Endothelial cell of hepatic sinusoid (primary cell): ENCODE results near the gene PDCD1LG2.
"Not testable (repeated sequence)": the region's sequence is repeated elsewhere in the genome, so short reads cannot be mapped to it uniquely, and the experiment has no call there.

Source experiments
- in situ Hi-C: cut with HindIII; loops from 2 replicates; pipeline ENCODE4 v1.10.0; 2017; ENCODE audit warnings: low sequenced_read_pairs

The PDCD1LG2 gene

GRCh38 chr9:5562806-5563416, 52.6 kb downstream of the PDCD1LG2 start:
- in situ Hi-C loops: no loop called here

GRCh38 chr9:5563417-5563815, 53.1 kb downstream of the PDCD1LG2 start:
- in situ Hi-C loops: no loop called here

- in situ Hi-C loops: no loop called here
Observed at GRCh38 chr9:5563886-5564285, 53.6 kb downstream of the PDCD1LG2 start.

GRCh38 chr9:5566054-5566618, 55.8 kb downstream of the PDCD1LG2 start:
- in situ Hi-C loops: loop anchor here (5.0 kb wide), 1 partner anchor 56 kb away; no protein-coding TSS in a partner anchor

- in situ Hi-C loops: loop anchor here (5.0 kb wide), 1 partner anchor 53 kb away; no protein-coding TSS in a partner anchor
Observed at GRCh38 chr9:5568868-5569267, 58.5 kb downstream of the PDCD1LG2 start.

- in situ Hi-C loops: loop anchor here (5.0 kb wide), 1 partner anchor 53 kb away; no protein-coding TSS in a partner anchor
Observed at GRCh38 chr9:5569409-5569808, 59.1 kb downstream of the PDCD1LG2 start.

- in situ Hi-C loops: loop anchor here (5.0 kb wide), 1 partner anchor 52 kb away; no protein-coding TSS in a partner anchor
Observed at GRCh38 chr9:5569891-5570290, 59.6 kb downstream of the PDCD1LG2 start.

- in situ Hi-C loops: no loop called here
Observed at GRCh38 chr9:5571629-5572232, 61.4 kb downstream of the PDCD1LG2 start.

- in situ Hi-C loops: no loop called here
Observed at GRCh38 chr9:5574097-5574496, 63.8 kb downstream of the PDCD1LG2 start.

- in situ Hi-C loops: no loop called here
Observed at GRCh38 chr9:5575000-5575399, 64.7 kb downstream of the PDCD1LG2 start.

GRCh38 chr9:5577225-5577624, 66.9 kb downstream of the PDCD1LG2 start:
- in situ Hi-C loops: no loop called here

GRCh38 chr9:5578018-5578697, 67.8 kb downstream of the PDCD1LG2 start:
- in situ Hi-C loops: no loop called here

- in situ Hi-C loops: no loop called here
Observed at GRCh38 chr9:5578698-5579085, 68.4 kb downstream of the PDCD1LG2 start.

GRCh38 chr9:5579881-5580280, 69.5 kb downstream of the PDCD1LG2 start:
- in situ Hi-C loops: no loop called here

- in situ Hi-C loops: no loop called here
Observed at GRCh38 chr9:5580650-5581049, 70.3 kb downstream of the PDCD1LG2 start.

GRCh38 chr9:5581706-5582105, 71.4 kb downstream of the PDCD1LG2 start:
- in situ Hi-C loops: not testable (repeated sequence)

GRCh38 chr9:5582835-5583195, 72.5 kb downstream of the PDCD1LG2 start:
- in situ Hi-C loops: no loop called here

GRCh38 chr9:5586391-5586802, 76.1 kb downstream of the PDCD1LG2 start:
- in situ Hi-C loops: loop anchor here (5.0 kb wide), 1 partner anchor 34 kb away; no protein-coding TSS in a partner anchor

- in situ Hi-C loops: loop anchor here (5.0 kb wide), 1 partner anchor 35 kb away; no protein-coding TSS in a partner anchor
Observed at GRCh38 chr9:5587024-5587423, 76.7 kb downstream of the PDCD1LG2 start.

- in situ Hi-C loops: no loop called here
Observed at GRCh38 chr9:5592231-5592630, 81.9 kb downstream of the PDCD1LG2 start.

- in situ Hi-C loops: no loop called here
Observed at GRCh38 chr9:5592904-5593303, 82.6 kb downstream of the PDCD1LG2 start.

GRCh38 chr9:5593904-5594303, 83.6 kb downstream of the PDCD1LG2 start:
- in situ Hi-C loops: no loop called here
